Measurements from ENCODE around the gene CREB5. TPM values are rescaled to one million over a fixed set of nuclear protein-coding genes. Genes with fewer than 3 reads are reported as not detected.

CREB5 gene
- total and polyA plus RNA-seq, 11 donors, result 7.6 to 38.7 (median 15.2) TPM

DNA sequence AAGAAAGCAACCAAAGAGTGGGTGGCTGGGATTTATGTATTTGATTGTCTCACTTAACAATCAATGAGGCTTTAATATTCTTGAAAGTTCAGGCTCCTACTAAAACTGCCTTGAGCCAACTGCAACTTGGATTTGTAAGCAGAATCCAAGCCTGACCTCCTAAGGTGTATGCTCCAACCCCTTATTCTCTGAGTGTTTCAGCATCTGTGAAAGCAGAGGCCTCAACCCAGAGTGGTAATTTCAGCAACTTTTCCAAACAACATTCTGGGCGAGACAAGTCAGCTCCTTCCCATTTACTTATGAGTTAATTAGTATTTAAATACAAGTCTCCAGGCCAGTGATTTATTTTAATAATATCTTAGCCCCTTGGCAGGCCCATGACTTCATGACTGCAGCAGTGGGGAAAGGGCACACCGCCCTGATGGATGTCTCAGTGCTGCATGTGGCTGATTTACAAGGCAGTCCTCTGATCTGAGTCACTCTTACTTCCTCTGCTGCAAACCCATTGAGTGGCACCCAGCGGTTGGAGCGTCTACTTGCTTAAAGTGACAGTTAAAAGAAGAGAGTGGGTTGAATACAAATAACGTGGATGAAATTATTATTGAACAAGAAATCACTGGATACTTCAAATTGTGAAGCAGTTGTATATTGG lies 336.7 kb downstream of the CREB5 start:
- Histone ChIP-seq H3K4me1 (peaks cover 0 to 39% (median 26%) of the 10 kb centered on the region in 12 donors), H3K4me3 (no peak overlapping the region), H3K27me3 (no peaks in the 10 kb centered on the region), H3K27ac (no peak overlapping the region), H3K36me3 (no peaks in the 10 kb centered on the region), H3K9me3 (no peaks in the 10 kb centered on the region)
- peak in 3 of 4 donors; percentile 45 to 61 (median 60) for ATAC-seq
- peak in 1 of 5 donors; percentile 32 for DNase-seq
- WGBS, 4 donors, result 86 to 92% (median 88%) methylated on average over 5 of the region's 5 CpGs
- no peak for TF ChIP-seq POLR2A (IDR thresholded peaks at IDR 0.05)
- TF ChIP-seq, protein P1, sequence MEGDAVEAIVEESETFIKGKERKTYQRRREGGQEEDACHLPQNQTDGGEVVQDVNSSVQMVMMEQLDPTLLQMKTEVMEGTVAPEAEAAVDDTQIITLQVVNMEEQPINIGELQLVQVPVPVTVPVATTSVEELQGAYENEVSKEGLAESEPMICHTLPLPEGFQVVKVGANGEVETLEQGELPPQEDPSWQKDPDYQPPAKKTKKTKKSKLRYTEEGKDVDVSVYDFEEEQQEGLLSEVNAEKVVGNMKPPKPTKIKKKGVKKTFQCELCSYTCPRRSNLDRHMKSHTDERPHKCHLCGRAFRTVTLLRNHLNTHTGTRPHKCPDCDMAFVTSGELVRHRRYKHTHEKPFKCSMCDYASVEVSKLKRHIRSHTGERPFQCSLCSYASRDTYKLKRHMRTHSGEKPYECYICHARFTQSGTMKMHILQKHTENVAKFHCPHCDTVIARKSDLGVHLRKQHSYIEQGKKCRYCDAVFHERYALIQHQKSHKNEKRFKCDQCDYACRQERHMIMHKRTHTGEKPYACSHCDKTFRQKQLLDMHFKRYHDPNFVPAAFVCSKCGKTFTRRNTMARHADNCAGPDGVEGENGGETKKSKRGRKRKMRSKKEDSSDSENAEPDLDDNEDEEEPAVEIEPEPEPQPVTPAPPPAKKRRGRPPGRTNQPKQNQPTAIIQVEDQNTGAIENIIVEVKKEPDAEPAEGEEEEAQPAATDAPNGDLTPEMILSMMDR (IDR thresholded peaks at IDR 0.05), result no peak
- intact Hi-C loops (cut with DNase I), result no loop called here

DNA sequence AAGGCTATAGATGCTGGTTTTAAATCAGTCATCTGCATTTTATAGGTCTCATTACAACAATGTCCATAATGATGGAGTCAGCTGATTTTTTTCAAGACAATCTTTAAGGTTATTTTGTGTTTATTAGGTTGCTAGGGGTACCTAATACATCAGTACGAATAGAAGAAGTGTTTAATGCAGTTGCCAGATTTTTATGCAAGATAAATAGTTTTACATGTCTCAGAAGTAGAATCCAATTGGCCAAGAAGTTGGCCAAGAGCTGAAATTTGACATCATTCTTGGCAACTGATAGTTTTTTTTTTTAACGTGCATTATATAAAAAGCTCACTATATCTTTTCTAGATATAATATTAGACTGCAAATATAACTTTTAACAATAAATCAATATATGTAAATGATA lies 337.3 kb downstream of the CREB5 start:
- intact Hi-C loops (cut with DNase I), result no loop called here
- Histone ChIP-seq H3K4me1 (peaks cover 0 to 37% (median 26%) of the 10 kb centered on the region in 12 donors), H3K27ac (no peak overlapping the region), H3K27me3 (no peaks in the 10 kb centered on the region), H3K36me3 (no peaks in the 10 kb centered on the region), H3K4me3 (no peak overlapping the region), H3K9me3 (no peaks in the 10 kb centered on the region)
- no peak for ATAC-seq
- no peak for TF ChIP-seq POLR2A (IDR thresholded peaks at IDR 0.05)
- TF ChIP-seq, protein P1 (IDR thresholded peaks at IDR 0.05), result no peak
- DNase-seq, result no peak
- 36 to 53% (median 36%) methylated on average over 2 of the region's 2 CpGs for WGBS, 4 donors

DNA sequence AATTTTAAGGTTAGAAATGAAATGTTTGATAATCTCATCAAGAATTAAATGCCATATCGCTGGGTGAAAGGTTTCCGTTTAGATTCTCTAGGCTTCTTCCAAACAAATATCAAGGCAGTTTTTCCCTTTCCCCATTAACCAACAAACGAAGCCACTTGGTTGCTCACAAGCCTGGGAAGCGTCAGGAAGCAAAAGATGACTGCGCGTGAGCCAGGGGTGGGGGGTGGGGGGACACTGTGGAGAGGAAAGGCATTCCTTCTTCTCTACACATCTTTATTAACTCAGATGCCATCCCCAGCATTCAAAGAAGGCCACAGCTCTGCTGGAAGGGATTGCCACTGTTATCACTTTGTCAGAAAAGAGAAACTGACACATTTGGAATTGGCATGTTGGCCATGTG lies 338.7 kb downstream of the CREB5 start:
- Histone ChIP-seq H3K27ac (no peak overlapping the region), H3K4me1 (peaks cover 0 to 33% (median 16%) of the 10 kb centered on the region in 12 donors), H3K36me3 (no peaks in the 10 kb centered on the region), H3K4me3 (no peak overlapping the region), H3K27me3 (no peaks in the 10 kb centered on the region), H3K9me3 (no peaks in the 10 kb centered on the region)
- intact Hi-C loops (cut with DNase I), result no loop called here
- no peak for DNase-seq
- ATAC-seq, result no peak
- 89 to 97% (median 95%) methylated on average over 6 of the region's 6 CpGs for WGBS, 4 donors
- TF ChIP-seq POLR2A (IDR thresholded peaks at IDR 0.05), result no peak
- TF ChIP-seq, protein P1 (IDR thresholded peaks at IDR 0.05), result no peak

DNA sequence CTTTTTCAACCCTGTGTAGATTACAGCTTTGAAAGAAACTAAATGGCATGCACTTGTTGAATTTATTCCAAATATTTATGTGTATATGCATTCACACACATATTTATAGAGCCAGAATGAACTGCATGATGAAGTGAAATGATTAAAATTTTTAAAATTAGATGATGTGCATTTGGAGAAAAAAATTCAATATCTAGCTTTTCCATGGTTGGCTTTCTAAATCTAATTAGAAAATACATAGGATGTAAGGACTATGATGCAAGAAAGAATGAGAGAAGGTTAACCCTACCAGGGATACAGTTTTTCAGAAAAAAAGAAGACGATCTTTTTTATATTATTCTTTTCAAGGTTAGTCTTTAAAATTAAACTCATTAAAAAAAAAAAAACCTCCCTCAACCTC lies 341.3 kb downstream of the CREB5 start:
- intact Hi-C loops (cut with DNase I), result no loop called here
- TF ChIP-seq POLR2A (IDR thresholded peaks at IDR 0.05), result no peak
- TF ChIP-seq, protein P1 (IDR thresholded peaks at IDR 0.05), result no peak
- ATAC-seq, result no peak
- no peaks in the 10 kb centered on the region for H3K9me3 ChIP-seq
- WGBS, 4 donors, result 92 to 98% (median 94%) methylated on average over 1 of the region's 1 CpG
- no peak overlapping the region for H3K27ac ChIP-seq
- H3K4me3 ChIP-seq, result no peak overlapping the region
- no peaks in the 10 kb centered on the region for H3K27me3 ChIP-seq
- peaks cover 0 to 11% (median 0%) of the 10 kb centered on the region in 12 donors for H3K4me1 ChIP-seq
- no peak for DNase-seq
- H3K36me3 ChIP-seq, result peaks cover 0 to 10% (median 0%) of the 10 kb centered on the region in 9 donors
